Tibial artery (tissue), 4 donors: ENCODE measurements around the gene EREG.

Experiments
- DNase-seq, 2 donors: peaks; one replicate each; pipeline ENCODE4 v3.0.0-alpha.2; 2019
- H3K27ac ChIP-seq, 2 donors: fragments of 200-600 bp; sonication (generic) in 1 of 2; 1 replicate in 1 of 2; 2 replicates in 1 of 2; pipeline ENCODE4 v1.5.1; 2018 to 2019; ENCODE audit warnings: mild to moderate bottlenecking in 1 of 2
- H3K27me3 ChIP-seq, 2 donors: fragments of 200-600 bp; sonication (generic) in 1 of 2; one replicate each; pipeline versions ENCODE4 v1.5.1 to v1.6.0; 2016 to 2019
- H3K36me3 ChIP-seq, 3 donors: fragments of 200-600 bp; sonication (generic) in 2 of 3; one replicate each; pipeline ENCODE4 v1.5.1; 2016 to 2019; ENCODE audit warnings: mild to moderate bottlenecking in 2 of 3
- H3K4me1 ChIP-seq, 4 donors: fragments of 200-600 bp; sonication (generic) in 2 of 4; 1 replicate in 3 of 4; 2 replicates in 1 of 4; pipeline ENCODE4 v1.5.1; 2016 to 2019
- H3K4me3 ChIP-seq, 2 donors: fragments of 200-600 bp; sonication (generic) in 1 of 2; 1 replicate in 1 of 2; 2 replicates in 1 of 2; pipeline ENCODE4 v1.5.1; 2018 to 2019; ENCODE audit warnings: mild to moderate bottlenecking in 2 of 2
- H3K9me3 ChIP-seq, 3 donors: fragments of 200-600 bp; sonication (generic) in 1 of 3; one replicate each; pipeline ENCODE4 v1.5.1; 2016 to 2019
- CTCF ChIP-seq, 2 experiments: fragments of 200-600 bp in 1 of 2; fragments of 450-650 bp in 1 of 2; IDR thresholded peaks; one replicate each; pipeline ENCODE4 v1.5.1; 2017 to 2019; ENCODE audit warnings: antibody characterized with exemption in 2 of 2, mild to moderate bottlenecking in 1 of 2, moderate library complexity in 1 of 2
- intact Hi-C: fragments of 100-400 bp; cut with DNase I; formaldehyde crosslinking; loops from one replicate; pipeline ENCODE4 v1.15.0; 2023; ENCODE audit warnings: low total_unique reads

EREG gene

DNA sequence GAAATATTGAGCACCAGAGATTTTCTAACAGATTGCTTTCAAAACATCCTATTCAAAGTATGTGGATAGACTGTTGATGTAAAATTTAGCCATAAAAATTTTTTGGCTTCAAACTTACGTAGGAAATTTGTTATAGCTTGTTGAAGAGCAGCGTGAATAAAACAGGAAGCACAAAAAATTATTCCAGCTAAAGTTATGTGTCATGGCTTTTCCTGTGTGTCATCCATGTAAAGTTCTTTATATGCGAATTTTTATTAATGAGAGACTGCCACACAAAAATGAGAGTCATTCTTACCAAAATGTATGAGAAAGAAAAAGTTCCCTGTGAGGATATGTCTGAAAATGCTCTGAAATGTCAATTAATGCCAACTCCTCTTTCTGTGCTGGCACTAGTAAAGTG, 37.2 kb upstream of the EREG start:
- H3K4me3 ChIP-seq, result no peak overlapping the region
- intact Hi-C loops, result no loop called here
- no peaks in the 10 kb centered on the region for H3K36me3 ChIP-seq
- no peaks in the 10 kb centered on the region for H3K27me3 ChIP-seq
- H3K9me3 ChIP-seq, result no peaks in the 10 kb centered on the region
- H3K4me1 ChIP-seq, result no peaks in the 10 kb centered on the region
- no peak for TF ChIP-seq CTCF (IDR thresholded peaks at IDR 0.05)
- no peak overlapping the region for H3K27ac ChIP-seq
- no peak for DNase-seq

DNA sequence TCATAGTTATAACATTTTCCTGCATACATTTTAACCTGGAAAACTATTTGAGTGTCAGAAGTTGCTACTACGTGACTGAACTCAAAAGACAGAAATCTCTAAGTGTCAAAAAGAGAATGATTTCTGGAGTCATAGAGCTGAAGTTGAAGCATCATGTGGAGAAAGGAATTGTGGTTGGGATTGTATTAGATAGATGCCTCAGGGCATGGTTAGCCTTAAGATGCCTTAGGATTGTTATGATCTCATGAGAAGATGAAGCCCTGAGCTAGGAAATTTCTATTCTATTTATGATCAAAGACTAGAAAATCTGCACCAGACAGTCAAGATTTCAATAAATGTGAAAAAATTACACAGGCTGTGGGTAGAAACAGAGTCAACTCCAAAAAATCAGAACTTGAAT, 36.4 kb upstream of the EREG start:
- intact Hi-C loops, result no loop called here
- no peak for DNase-seq
- no peak for TF ChIP-seq CTCF (IDR thresholded peaks at IDR 0.05)

GRCh38 chr4:74329307-74329706, 35.6 kb upstream of the EREG start:
- Histone ChIP-seq H3K4me1 (no peaks in the 10 kb centered on the region), H3K27me3 (no peaks in the 10 kb centered on the region), H3K9me3 (no peaks in the 10 kb centered on the region), H3K27ac (no peak overlapping the region), H3K36me3 (no peaks in the 10 kb centered on the region), H3K4me3 (no peak overlapping the region)
- no peak for TF ChIP-seq CTCF (IDR thresholded peaks at IDR 0.05)
- intact Hi-C loops, result no loop called here
- DNase-seq, result no peak

More for the DNA sequence above, 36.4 kb upstream of the EREG start:
- Histone ChIP-seq H3K9me3 (no peaks in the 10 kb centered on the region), H3K27ac (no peak overlapping the region), H3K27me3 (no peaks in the 10 kb centered on the region), H3K4me3 (no peak overlapping the region), H3K36me3 (no peaks in the 10 kb centered on the region), H3K4me1 (no peaks in the 10 kb centered on the region)

DNA sequence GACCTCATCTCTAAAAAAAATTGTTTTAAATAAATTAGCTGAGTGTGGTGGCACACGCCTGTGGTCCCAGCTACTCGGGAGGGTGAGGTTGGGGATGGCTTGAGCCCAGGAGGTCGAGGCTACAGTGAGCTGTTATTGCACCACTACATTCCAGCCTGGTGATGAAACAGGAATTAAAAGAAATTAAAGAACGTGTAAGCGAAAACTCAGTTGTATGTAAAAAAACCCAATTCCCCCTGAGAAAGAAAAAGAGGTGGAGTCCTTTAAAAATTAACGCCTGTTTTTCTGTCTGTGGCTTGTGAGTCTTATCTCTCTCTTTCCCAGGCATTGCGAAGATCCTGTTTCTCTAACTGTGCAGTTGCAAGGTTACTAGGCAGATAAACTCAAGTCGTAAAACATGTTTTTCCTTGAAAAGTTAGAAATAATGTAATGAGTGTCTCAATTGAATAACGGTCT, 34.6 kb upstream of the EREG start:
- Histone ChIP-seq H3K4me1 (no peaks in the 10 kb centered on the region), H3K4me3 (no peak overlapping the region), H3K27ac (no peak overlapping the region), H3K27me3 (no peaks in the 10 kb centered on the region), H3K9me3 (no peaks in the 10 kb centered on the region), H3K36me3 (no peaks in the 10 kb centered on the region)
- DNase-seq, result no peak
- intact Hi-C loops, result no loop called here
- no peak for TF ChIP-seq CTCF (IDR thresholded peaks at IDR 0.05)

GRCh38 chr4:74331252-74331651, 33.7 kb upstream of the EREG start:
- no peaks in the 10 kb centered on the region for H3K27me3 ChIP-seq
- intact Hi-C loops, result no loop called here
- no peak for TF ChIP-seq CTCF (IDR thresholded peaks at IDR 0.05)
- H3K4me1 ChIP-seq, result no peaks in the 10 kb centered on the region
- H3K9me3 ChIP-seq, result no peaks in the 10 kb centered on the region
- no peaks in the 10 kb centered on the region for H3K36me3 ChIP-seq
- H3K4me3 ChIP-seq, result no peak overlapping the region
- H3K27ac ChIP-seq, result no peak overlapping the region
- no peak for DNase-seq

GRCh38 chr4:74331944-74332343, 33.0 kb upstream of the EREG start:
- Histone ChIP-seq H3K4me1 (no peaks in the 10 kb centered on the region), H3K4me3 (no peak overlapping the region), H3K9me3 (no peaks in the 10 kb centered on the region), H3K36me3 (no peaks in the 10 kb centered on the region), H3K27ac (no peak overlapping the region), H3K27me3 (no peaks in the 10 kb centered on the region)
- intact Hi-C loops, result no loop called here
- no peak for DNase-seq
- no peak for TF ChIP-seq CTCF (IDR thresholded peaks at IDR 0.05)
